DMS153 (cell line): ENCODE results near the gene SSH2.
"Not testable (repeated sequence)": the region's sequence is repeated elsewhere in the genome, so short reads cannot be mapped to it uniquely, and the experiment has no call there.

ENCODE experiments used
- DNase-seq: peaks from one replicate; lab custom pipeline; 2025; lab: John Stamatoyannopoulos, UW

The SSH2 gene

GRCh38 chr17:29664743-29665480 lies 265.1 kb downstream of the SSH2 start:
- DNase-seq = no peak

GRCh38 chr17:29663155-29663554 lies 266.9 kb downstream of the SSH2 start:
- peak; percentile 2 for DNase-seq

DNA sequence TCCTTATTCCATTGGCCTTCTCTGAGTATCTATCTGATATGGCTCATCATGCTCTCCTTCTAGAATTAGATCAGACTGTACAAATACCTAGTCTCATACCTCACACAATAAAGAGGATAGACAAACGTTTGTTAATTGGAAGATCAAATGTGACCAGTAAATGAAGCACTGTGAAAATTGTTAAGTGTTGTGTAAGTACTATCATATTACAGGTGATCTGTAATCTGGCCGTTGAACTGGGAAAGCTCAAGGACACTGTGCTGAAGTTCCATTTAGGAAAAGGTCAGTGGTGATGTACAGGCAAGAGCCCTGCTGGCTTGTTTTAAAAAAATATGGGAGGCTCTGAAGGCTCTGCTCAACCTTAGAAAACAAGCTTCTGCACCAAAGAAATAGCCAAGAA lies 268.8 kb downstream of the SSH2 start:
- peak; percentile 24 for DNase-seq

DNA sequence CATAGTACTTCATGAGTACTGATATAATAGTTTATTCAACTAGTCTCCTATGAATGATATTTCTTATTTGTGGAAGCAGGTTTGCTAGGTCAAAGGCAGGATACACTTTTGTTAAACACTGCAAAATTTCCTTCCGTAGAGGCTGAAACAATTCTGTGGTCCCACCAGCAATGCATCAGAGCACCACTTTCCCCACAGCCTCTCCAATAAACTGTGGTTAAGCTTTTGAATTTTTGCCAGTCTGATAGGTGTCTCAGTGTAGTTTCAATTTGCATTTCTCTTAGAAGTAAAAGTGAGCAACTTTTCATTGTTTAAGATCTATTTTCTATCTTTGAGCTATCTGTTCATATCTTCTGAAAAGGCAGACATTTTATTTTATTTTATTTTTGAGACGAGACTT lies 270.9 kb downstream of the SSH2 start:
- no peak for DNase-seq

DNA sequence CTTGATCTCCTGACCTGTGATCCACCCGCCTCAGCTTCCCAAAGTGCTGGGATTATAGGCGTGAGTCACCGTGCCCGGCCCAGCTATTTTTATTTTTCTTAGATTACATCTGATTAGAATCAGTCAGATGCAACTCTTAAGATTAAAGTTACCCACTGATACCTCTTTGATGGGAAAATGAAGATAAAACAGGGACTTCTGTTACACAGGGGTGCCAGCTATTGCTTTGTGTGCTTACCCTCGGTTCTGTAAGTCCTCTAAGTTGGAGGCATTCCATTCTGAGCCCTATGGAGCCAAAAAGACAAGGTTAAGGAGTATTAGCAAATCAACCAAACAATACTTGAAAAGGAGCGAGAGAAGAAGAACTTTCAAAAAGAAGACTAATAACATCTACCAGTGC lies 274.7 kb downstream of the SSH2 start:
- DNase-seq = no peak

GRCh38 chr17:29653995-29654714 lies 275.9 kb downstream of the SSH2 start:
- DNase-seq = no peak

- no peak for DNase-seq
Observed at GRCh38 chr17:29652976-29653375, 277.1 kb downstream of the SSH2 start.

- not testable (repeated sequence) for DNase-seq
Observed at GRCh38 chr17:29651913-29652312, 278.1 kb downstream of the SSH2 start.

- no peak for DNase-seq
Observed at GRCh38 chr17:29650396-29650795, 279.6 kb downstream of the SSH2 start.

GRCh38 chr17:29649359-29649758 lies 280.7 kb downstream of the SSH2 start:
- DNase-seq = no peak

- no peak for DNase-seq
Observed at GRCh38 chr17:29648005-29648404, 282.0 kb downstream of the SSH2 start.

GRCh38 chr17:29645515-29646051 lies 284.4 kb downstream of the SSH2 start:
- no peak for DNase-seq

- no peak for DNase-seq
Observed at GRCh38 chr17:29643817-29644160, 286.2 kb downstream of the SSH2 start.

DNA sequence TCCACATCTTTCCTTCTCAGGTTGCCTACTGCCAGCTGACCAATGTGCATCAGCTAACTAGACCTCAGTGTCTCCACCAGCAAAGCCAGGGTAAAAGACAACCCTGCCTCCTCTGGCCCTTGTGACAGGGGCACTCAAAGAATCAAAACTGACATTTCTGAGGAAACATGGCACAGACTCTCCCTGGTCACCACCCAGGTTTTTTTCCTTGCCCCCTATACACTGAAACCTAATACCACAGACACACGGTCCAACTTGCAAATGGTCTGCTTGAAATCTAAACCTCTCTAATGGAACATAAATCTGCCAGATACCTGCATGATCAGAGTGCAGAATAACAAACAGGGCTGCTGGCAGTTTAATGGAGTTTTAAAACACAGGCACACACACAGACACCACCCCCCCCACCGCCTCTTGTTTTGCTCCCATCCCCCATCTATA lies 287.8 kb downstream of the SSH2 start:
- DNase-seq = peak; percentile 43

DNA sequence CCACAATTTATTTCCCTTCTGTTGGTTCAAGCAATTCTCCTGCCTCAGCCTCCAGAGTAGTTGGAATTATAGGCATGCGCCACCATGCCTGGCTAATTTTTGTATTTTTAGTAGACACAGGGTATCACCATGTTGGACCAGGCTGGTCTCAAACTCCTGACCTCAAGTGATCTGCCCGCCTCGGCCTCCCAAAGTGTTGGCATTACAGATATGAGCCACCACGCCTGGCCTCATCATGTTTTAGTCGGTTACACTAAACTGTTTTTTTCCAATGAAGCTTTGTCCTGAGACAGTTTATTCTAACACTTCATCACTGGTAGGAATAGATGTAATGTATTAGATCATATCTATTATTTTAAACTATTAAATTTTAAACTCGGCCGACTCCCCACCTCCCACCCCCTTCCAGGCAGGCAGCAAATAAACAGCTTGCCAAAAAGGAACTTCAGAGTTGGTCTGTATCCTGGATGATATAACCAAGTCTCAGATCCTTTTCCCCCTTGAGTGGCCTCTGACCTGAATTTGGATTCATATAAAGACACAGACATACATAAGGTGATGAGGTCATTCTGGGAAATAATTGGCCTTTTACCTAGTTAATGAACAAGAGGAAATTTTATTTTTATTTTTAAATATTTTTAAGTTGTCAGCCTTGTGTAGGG lies 288.9 kb downstream of the SSH2 start:
- no peak for DNase-seq

DNA sequence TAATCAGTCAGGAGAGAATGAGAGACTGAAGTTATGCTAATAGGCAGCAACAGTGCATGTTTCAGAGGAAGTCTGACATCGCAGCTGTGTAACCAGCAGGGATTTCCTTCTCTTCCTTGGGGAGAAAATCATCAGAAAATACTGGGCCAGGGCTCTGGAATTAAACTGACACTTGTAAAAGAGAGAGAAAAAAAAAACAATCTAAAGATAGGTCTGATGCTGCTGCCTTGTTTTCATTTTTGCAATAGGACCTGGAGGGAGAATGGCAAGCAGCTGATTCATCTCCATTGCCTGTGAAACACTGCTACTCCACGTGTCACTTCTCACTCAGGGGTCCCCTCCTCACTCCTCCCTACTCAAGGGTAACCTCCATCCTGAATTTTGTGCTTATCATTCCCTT lies 289.6 kb downstream of the SSH2 start:
- DNase-seq = no peak

GRCh38 chr17:29633886-29634285 lies 296.1 kb downstream of the SSH2 start:
- no peak for DNase-seq

DNA sequence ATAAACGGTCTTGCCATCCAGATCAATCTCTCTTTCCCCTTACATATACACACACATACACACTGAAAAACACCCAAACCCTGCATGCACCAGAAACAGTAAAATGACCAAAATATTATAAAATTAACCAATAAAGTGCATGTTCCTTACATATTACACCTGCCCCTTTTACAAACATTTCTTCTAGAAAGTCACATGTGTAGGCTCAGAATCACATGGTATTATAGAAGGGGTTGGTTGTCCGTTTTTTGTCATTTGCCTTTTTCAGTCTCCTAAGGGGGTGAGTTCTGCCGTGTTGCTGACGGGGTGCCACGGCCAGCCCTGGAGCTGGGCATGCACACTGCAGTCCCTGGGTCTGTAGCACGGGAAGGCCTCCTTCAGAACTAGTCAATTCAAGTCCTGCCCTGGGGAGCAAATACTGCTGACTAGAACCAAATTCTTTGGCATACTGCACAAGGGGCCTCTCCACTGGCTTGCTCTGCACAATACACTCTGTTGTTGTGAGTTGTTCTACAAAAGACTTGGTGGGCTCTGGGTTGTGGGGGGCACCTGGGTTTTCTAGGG lies 299.3 kb downstream of the SSH2 start:
- DNase-seq = no peak

GRCh38 chr17:29629839-29630238 lies 300.2 kb downstream of the SSH2 start:
- DNase-seq = no peak

DNA sequence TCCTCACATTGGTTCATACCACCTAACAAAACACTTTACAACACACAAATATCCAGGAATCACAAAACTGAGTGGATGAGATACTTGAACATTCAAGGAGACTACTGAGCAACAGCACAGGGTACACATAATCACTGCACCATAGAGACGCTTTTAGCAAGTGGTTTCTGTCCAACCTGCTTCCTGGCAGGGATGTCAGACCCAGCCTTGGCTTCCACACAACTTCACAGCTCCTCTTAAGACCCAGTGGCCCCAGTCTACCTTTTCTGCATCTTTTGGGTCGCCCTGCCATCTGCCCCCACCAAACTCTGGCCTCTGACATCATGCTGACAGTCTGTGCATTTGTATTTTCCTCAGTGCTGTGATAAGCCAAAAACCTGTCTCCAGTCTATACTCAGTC lies 301.4 kb downstream of the SSH2 start:
- no peak for DNase-seq

DNA sequence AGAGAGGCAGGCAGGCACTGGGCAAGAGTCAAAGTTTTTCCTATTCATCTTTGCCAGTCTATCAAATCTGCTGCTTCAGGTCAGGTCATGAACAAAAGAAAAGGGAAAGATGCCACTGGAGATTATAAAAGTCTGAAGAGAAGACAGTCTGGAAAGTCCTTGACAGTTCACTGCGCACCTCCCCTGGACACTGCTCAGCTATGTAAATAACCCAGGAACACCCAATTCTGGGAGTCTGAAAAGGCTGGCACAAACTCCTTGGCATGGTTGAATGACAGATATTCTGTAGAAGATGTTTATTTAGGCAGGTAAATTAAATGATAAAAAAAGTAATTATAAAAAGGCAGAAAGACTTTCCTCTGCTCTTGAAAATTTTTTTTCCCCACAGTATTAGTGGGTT lies 302.1 kb downstream of the SSH2 start:
- no peak for DNase-seq

DNA sequence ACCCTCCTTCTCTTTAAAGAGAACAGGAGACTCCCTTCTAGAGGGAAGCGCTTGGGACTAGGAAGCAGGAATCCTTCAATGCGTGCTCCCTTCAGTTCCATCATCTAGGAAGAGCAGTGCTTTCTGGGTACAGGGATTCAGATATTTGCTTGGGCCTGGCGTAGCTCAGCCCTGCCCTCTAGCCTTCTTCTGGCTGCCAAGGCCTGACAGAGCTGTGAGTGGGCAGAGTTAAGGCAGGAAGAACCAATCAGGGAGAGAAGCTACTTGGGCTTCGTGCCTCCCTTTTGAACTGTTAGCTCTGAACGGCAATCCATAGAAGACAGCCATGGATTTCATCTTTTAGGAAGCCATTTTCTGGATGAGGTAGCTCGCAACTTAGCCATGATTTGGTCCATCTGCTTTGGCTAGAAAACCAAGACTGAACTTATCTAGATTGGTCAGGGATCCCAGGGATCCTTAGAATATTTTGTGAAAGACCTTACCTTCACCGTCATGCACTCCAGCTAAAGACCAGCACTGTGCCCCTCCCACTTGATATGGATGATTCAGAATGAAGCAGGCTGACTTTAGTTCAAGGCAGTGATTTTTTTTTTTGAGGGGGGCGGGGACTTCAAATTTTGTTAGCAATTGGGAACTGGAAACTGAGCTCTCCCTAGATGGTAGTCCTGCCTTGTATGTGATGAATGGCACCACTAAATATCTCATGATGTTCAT lies 304.8 kb downstream of the SSH2 start:
- DNase-seq = peak; percentile 36
